Panc1 (cell line): ENCODE measurements around the gene EXT2. TPM values are rescaled to one million over a fixed set of nuclear protein-coding genes. Genes with fewer than 3 reads are reported as not detected.

Experiments used
- ATAC-seq: fragments of 200-7000 bp; cut with Tn5 transposase; 2 replicates; pipeline ENCODE4 v1.9.1; 2020; ENCODE audit warnings: mild to moderate bottlenecking, moderate library complexity
- BruUV-seq: library from RNA; stranded (reverse); fragments of 400-500 nt; replicated peaks from 2 replicates; lab custom pipeline; 2021; lab: Mats Ljungman, UMichigan
- CTCF ChIA-PET: fragments of 300-600 bp; sonication (Branson Sonifier 250); formaldehyde crosslinking; loops from one replicate; lab custom pipeline; 2022; ENCODE audit warnings: antibody characterized with exemption; lab: Charles Lee
- POLR2A ChIA-PET: fragments of 300-600 bp; sonication (Branson Sonifier 250); formaldehyde crosslinking; loops from one replicate; lab custom pipeline; 2022; ENCODE audit warnings: antibody characterized with exemption; lab: Charles Lee
- DNase-seq: peaks from one replicate; pipeline ENCODE4 v3.0.0-alpha.2; 2010; ENCODE audit warnings: low read depth, low spot score
- H3K27ac ChIP-seq: 2 replicates; pipeline ENCODE4 v1.5.1; 2011; ENCODE audit warnings: mild to moderate bottlenecking, low read length, inconsistent platforms
- H3K27me3 ChIP-seq: fragments of 200-500 bp; sonication (Bioruptor generic); 2 replicates; pipeline ENCODE4 v1.6.0; 2014; ENCODE audit warnings: low read length, inconsistent platforms; ENCODE audit not compliant: control insufficient read depth, insufficient read depth
- H3K36me3 ChIP-seq: fragments of 200-500 bp; sonication (Bioruptor generic); 2 replicates; pipeline ENCODE4 v1.5.1; 2014; ENCODE audit warnings: inconsistent platforms, mild to moderate bottlenecking, low read length, moderate library complexity; ENCODE audit not compliant: control insufficient read depth, insufficient read depth
- H3K4me1 ChIP-seq: 2 replicates; pipeline ENCODE4 v1.5.1; 2011; ENCODE audit warnings: inconsistent platforms, mild to moderate bottlenecking, low read length, moderate library complexity; ENCODE audit not compliant: control insufficient read depth, insufficient read depth
- H3K4me3 ChIP-seq, 2 experiments: 2 replicates each; pipeline ENCODE4 v1.5.1; 2011 to 2012; ENCODE audit warnings: low read depth in 2 of 2, low read length in 2 of 2, mild to moderate bottlenecking in 2 of 2, inconsistent platforms in 1 of 2, moderate library complexity in 1 of 2
- H3K9me3 ChIP-seq: fragments of 200-500 bp; sonication (Bioruptor generic); 2 replicates; pipeline ENCODE4 v1.5.1; 2014; ENCODE audit warnings: low read depth, mild to moderate bottlenecking, inconsistent platforms, low read length, moderate library complexity; ENCODE audit not compliant: control insufficient read depth, insufficient read depth
- POLR2AphosphoS5 ChIP-seq: IDR thresholded peaks from 2 replicates; pipeline ENCODE4 v1.6.1; 2012; ENCODE audit warnings: mild to moderate bottlenecking, low read depth, low read length, moderate library complexity
- SIN3A ChIP-seq: IDR thresholded peaks from 2 replicates; pipeline ENCODE4 v1.6.1; 2012; ENCODE audit warnings: low read depth, mild to moderate bottlenecking, low read length, moderate library complexity, borderline replicate concordance; ENCODE audit not compliant: insufficient read depth
- TCF7L2 ChIP-seq: IDR thresholded peaks from 2 replicates; pipeline ENCODE4 v1.6.1; 2011; ENCODE audit warnings: mild to moderate bottlenecking, low read depth, low read length, inconsistent platforms
- in situ Hi-C: cut with HindIII; loops from 2 replicates; pipeline ENCODE4 v1.10.0; 2016; ENCODE audit warnings: low sequenced_read_pairs, low pct_unique_long_range_greater_than_20kb
- intact Hi-C: fragments of 100-400 bp; cut with micrococcal nuclease; formaldehyde crosslinking; loops from one replicate; pipeline ENCODE4 v1.10.0; 2022; ENCODE audit not compliant: unreplicated experiment
- total RNA-seq: library from RNA; stranded (reverse); gene quantifications from one replicate; pipeline ENCODE4 v1.2.1, GENCODE V29; 2021; ENCODE audit not compliant: unreplicated experiment
- TF ChIP-seq, protein P1 (sequence below): fragments of 450-650 bp; IDR thresholded peaks from 2 replicates; pipeline ENCODE4 v1.5.1; 2017; ENCODE audit warnings: mild to moderate bottlenecking
- TF ChIP-seq, protein P2 (sequence below), 2 experiments: IDR thresholded peaks; 2 replicates each; pipeline ENCODE4 v1.6.1; 2011 to 2012; ENCODE audit warnings: low read depth in 2 of 2, control low read depth in 1 of 2, low read length in 1 of 2, mild to moderate bottlenecking in 1 of 2, moderate library complexity in 1 of 2; ENCODE audit not compliant: insufficient read depth in 1 of 2

The EXT2 gene
- total RNA-seq, 1 experiment from 2014 or later = 57.5 TPM

DNA sequence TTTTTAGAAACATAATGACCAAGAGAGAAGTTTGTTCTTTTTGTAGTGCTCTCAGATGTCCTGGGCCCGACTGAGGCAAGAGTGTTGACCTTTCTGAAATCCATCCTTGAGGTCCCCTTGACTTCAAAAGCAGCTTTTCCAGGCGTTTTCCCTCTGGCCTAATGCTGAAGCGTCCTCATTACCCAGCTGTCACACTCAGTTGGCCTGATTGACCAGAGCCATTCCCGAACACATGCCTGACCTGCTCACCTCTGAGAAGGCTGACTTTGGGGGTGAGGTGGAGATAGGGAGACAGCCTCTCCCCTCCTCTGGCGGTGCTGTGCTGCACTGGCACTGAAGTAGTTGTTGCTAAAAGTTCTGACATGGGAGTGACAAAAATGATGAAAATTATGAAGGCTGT is 147.6 kb downstream of the EXT2 start:
- H3K4me1 ChIP-seq = peaks cover 13% of the 10 kb centered on the region
- H3K27ac ChIP-seq = no peak overlapping the region
- ChIA-PET POLR2A (no interaction called here), CTCF (no interaction called here)
- no peak for ATAC-seq
- BruUV-seq = no TSS peak
- intact Hi-C loops = no loop called here
- H3K9me3 ChIP-seq = no peaks in the 10 kb centered on the region
- H3K36me3 ChIP-seq = no peaks in the 10 kb centered on the region
- no peak for DNase-seq
- TF ChIP-seq SIN3A = no peak
- no peak for TF ChIP-seq POLR2AphosphoS5
- no peak for TF ChIP-seq TCF7L2
- TF ChIP-seq, protein P1, sequence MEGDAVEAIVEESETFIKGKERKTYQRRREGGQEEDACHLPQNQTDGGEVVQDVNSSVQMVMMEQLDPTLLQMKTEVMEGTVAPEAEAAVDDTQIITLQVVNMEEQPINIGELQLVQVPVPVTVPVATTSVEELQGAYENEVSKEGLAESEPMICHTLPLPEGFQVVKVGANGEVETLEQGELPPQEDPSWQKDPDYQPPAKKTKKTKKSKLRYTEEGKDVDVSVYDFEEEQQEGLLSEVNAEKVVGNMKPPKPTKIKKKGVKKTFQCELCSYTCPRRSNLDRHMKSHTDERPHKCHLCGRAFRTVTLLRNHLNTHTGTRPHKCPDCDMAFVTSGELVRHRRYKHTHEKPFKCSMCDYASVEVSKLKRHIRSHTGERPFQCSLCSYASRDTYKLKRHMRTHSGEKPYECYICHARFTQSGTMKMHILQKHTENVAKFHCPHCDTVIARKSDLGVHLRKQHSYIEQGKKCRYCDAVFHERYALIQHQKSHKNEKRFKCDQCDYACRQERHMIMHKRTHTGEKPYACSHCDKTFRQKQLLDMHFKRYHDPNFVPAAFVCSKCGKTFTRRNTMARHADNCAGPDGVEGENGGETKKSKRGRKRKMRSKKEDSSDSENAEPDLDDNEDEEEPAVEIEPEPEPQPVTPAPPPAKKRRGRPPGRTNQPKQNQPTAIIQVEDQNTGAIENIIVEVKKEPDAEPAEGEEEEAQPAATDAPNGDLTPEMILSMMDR = no peak
- TF ChIP-seq, protein P2, sequence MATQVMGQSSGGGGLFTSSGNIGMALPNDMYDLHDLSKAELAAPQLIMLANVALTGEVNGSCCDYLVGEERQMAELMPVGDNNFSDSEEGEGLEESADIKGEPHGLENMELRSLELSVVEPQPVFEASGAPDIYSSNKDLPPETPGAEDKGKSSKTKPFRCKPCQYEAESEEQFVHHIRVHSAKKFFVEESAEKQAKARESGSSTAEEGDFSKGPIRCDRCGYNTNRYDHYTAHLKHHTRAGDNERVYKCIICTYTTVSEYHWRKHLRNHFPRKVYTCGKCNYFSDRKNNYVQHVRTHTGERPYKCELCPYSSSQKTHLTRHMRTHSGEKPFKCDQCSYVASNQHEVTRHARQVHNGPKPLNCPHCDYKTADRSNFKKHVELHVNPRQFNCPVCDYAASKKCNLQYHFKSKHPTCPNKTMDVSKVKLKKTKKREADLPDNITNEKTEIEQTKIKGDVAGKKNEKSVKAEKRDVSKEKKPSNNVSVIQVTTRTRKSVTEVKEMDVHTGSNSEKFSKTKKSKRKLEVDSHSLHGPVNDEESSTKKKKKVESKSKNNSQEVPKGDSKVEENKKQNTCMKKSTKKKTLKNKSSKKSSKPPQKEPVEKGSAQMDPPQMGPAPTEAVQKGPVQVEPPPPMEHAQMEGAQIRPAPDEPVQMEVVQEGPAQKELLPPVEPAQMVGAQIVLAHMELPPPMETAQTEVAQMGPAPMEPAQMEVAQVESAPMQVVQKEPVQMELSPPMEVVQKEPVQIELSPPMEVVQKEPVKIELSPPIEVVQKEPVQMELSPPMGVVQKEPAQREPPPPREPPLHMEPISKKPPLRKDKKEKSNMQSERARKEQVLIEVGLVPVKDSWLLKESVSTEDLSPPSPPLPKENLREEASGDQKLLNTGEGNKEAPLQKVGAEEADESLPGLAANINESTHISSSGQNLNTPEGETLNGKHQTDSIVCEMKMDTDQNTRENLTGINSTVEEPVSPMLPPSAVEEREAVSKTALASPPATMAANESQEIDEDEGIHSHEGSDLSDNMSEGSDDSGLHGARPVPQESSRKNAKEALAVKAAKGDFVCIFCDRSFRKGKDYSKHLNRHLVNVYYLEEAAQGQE (IDR thresholded peaks at IDR 0.05; ENCODE audit: insufficient read depth in 1 of 2, low read depth in 2 of 2, low read length in 1 of 2) = no peak
- in situ Hi-C loops = no loop called here
- no peak overlapping the region for H3K4me3 ChIP-seq
- no peaks in the 10 kb centered on the region for H3K27me3 ChIP-seq

DNA sequence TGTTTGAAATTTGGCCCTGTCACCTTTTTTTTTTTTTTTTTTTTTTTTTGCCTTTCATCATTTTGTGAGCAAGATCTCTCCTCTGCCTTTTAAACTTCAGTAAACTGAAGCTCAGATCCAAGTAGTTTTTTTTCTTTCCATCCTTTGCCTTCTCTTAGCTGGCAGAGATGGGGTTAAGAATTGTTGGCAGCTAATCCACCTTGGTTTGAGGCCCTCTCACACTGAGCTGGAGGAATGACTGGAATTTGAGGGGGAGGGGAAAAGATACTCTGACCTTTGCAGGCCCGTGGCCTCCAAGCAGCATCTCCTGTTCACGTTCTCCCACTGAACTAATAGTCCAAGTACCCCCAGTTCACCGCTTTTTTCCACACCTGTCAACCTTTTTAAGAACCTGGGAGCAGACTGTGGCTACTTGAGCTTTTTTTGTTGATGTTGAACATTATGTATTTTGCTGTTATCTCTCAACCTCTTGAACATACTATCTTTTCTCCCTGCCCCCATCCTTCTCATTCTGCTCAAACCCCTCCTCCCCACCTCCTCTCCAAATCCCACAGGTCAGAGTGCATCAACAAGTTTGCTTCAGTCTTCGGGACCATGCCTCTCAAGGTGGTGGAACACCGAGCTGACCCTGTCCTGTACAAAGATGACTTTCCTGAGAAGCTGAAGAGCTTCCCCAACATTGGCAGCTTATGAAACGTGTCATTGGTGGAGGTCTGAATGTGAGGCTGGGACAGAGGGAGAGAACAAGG is 148.3 kb downstream of the EXT2 start:
- no TSS peak for BruUV-seq
- Histone ChIP-seq H3K27ac (peak overlapping the region; percentile 42; the same call in 1 of the 2 replicates), H3K36me3 (no peaks in the 10 kb centered on the region), H3K4me3 (no peak overlapping the region), H3K4me1 (peaks cover 13% of the 10 kb centered on the region), H3K27me3 (no peaks in the 10 kb centered on the region), H3K9me3 (no peaks in the 10 kb centered on the region)
- DNase-seq (no peak), ATAC-seq (no peak)
- intact Hi-C loops = no loop called here
- ChIA-PET POLR2A (no interaction called here), CTCF (interaction anchor here (0.6 kb wide), 1 partner anchor 42 kb away, joined by 7 read pairs; no protein-coding TSS in a partner anchor)
- in situ Hi-C loops = no loop called here
- TF ChIP-seq, protein P2 (IDR thresholded peaks at IDR 0.05; ENCODE audit: insufficient read depth in 1 of 2, low read depth in 2 of 2, low read length in 1 of 2) = no peak
- TF ChIP-seq, protein P1 = no peak
